NCI-H82 treated with DMSO at 0.1 percent for 48 hours (cell line): ENCODE results near the gene TBCK.
A peak's percentile ranks its signal among the peaks of the same experiment; 100 is the strongest.
"Not testable (repeated sequence)": the region's sequence is repeated elsewhere in the genome, so short reads cannot be mapped to it uniquely, and the experiment has no call there.

Experiments used
- DNase-seq: peaks from one replicate; lab custom pipeline; 2025; ENCODE audit not compliant: unreplicated experiment; lab: John Stamatoyannopoulos, UW

Gene TBCK

DNA sequence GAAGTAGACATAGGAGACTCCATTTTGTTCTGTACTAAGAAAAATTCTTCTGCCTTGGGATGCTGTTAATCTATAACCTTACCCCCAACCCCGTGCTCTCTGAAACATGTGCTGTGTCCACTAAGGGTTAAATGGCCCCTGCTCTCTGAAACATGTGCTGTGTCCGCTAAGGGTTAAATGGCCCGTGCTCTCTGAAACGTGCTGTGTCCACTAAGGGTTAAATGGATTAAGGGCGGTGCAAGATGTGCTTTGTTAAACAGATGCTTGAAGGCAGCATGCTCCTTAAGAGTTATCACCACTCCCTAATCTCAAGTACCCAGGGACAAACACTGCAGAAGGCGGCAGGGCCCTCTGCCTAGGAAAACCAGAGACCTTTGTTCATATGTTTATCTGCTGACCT, 5.8 kb upstream of the TBCK start:
- peak; percentile 1 for DNase-seq

- DNase-seq, result not testable (repeated sequence)
Measured at GRCh38 chr4:106321168-106321567, 5.2 kb upstream of the TBCK start.

- no peak for DNase-seq
Measured at GRCh38 chr4:106320235-106320634, 4.2 kb upstream of the TBCK start.

DNA sequence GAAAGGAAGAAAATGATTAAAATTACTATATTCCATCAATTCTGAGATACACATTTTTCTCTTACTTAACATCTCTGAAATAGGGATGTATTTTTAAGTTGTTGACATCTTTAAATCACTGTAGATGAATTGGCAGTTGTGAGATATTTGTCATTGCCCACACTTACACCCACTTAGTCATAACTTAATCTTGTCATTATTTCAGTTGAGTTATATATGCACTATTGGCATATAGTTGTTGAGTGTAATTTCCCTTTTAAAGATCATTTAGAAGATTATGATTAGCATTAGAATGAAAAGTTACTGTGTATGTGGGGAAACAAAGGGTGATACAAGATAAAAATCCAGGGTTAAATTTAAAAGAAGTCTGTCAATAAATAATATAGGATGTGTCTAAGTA, 2.5 kb upstream of the TBCK start:
- DNase-seq, result no peak

- DNase-seq, result no peak
Measured at GRCh38 chr4:106317815-106318214, 1.8 kb upstream of the TBCK start.

DNA sequence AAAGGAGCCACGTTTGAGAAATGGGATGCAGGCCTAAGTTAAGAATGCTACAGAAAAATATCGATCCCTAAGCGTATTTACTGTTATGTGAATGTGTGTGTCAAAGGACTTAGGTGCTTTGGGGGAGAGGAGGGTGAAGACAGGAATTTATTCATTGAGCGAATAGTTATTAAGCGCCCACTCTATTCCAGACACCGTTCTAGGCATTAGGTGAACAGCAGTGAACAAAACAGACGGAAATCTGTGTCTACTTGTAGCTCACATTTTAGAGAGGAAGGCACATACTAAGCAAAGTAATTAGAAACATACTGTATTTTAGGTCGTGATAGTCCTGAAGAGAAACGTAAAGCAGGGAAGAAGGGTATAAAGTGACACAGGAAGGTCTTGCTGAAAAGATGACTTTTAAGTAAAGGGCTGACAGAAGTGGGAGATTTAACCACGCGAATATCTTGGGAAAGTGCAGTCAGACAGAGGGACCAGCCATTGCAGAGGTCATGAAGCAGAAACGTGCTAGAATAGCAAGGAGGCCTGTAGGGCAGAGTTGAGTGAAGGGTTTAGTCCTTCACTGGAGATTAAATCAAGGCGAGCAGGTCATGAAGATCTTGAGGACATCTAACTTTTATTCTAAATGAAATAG, 882 bp upstream of the TBCK start:
- DNase-seq, result no peak

- no peak for DNase-seq
Measured at GRCh38 chr4:106315476-106315967, 487 bp downstream of the TBCK start.

DNA sequence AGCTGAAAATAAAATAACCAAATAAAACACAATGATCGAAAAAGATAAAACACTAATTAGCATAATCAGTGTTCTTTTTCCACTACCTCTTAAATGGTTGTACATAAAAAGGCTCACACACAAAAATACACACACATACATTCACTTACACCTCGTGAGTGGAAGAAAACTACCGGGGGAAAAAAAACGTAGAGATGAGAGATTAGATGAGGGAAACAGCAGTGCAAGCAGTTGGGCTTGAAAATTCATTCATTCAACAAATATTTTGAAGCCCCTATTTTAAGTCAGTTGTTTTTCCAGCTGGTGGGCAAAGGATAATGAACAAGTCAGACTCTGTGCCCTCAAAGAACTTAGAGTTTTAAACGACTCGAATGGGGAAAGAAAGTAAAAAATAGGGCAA, 1.0 kb downstream of the TBCK start:
- DNase-seq, result no peak

DNA sequence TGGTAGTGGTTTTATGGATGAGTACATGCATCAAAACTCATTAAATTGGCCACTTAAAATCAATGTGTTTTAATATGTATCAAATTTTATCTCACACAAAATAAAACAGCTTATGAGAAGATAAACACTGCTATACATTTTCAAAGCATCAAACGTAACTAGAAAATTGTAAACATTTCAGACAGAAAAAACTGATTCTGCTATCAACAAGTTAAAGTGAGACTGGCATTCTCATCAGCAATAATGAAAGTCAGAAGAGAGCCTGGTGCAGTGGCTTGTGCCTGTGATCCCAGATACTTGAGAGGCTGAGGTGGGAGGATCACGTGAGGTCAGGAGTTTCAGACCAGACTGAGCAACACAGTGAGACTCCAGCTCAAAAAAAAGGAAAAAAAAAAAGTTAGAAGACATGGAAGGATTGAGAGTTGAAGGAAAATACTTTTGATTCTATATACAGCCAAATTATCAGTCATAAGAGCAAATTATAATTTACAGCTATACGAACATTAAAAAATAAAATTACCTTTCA, 2.9 kb downstream of the TBCK start:
- DNase-seq, result no peak

- DNase-seq, result no peak
Measured at GRCh38 chr4:106312377-106312776, 3.6 kb downstream of the TBCK start.

GRCh38 chr4:106306561-106306960, 9.4 kb downstream of the TBCK start:
- no peak for DNase-seq

DNA sequence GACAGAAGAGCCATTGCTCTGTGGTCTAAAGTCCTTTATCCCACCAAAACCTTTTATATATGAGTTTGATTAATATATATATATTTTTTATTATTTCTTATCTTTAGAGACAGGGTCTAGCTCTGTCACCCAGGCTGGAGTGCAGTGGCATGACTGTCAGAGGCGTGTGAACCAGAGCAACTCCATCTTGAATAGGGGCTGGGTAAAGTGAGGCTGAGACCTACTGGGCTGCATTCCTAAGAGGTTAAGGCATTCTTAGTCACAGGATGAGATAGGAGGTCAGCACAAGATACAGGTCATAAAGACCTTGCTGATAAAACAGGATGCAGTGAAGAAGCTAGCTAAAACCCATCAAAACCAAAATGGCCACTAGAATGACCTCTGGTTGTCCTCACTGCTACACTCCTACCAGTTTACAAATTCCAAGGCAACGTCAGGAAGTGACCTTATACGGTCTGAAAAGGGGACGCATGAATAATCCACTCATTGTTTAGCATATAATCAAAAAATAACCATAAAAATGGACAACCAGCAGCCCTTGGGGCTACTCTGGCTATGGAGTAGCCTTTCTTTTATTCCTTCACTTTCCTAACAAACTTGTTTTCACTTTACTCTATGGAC, 10.5 kb downstream of the TBCK start:
- no peak for DNase-seq

DNA sequence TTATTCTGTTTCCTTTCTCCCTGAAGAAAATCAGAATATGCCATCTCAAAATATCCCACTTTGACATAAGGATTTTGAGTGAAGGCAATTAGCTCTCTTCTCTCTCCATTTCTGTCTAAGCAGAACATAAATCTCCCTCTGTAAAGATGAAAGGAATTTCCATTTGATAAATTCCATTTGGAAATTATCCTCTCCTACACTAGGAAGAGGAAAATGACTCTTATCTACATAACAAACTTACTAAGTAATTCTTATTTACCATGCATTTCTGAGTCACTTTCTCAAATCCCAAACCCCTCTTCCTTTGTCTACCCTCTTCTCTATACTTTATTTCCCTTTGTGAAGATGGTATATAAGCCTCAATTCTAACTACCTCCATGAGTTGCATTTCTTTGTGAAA, 11.4 kb downstream of the TBCK start:
- no peak for DNase-seq

DNA sequence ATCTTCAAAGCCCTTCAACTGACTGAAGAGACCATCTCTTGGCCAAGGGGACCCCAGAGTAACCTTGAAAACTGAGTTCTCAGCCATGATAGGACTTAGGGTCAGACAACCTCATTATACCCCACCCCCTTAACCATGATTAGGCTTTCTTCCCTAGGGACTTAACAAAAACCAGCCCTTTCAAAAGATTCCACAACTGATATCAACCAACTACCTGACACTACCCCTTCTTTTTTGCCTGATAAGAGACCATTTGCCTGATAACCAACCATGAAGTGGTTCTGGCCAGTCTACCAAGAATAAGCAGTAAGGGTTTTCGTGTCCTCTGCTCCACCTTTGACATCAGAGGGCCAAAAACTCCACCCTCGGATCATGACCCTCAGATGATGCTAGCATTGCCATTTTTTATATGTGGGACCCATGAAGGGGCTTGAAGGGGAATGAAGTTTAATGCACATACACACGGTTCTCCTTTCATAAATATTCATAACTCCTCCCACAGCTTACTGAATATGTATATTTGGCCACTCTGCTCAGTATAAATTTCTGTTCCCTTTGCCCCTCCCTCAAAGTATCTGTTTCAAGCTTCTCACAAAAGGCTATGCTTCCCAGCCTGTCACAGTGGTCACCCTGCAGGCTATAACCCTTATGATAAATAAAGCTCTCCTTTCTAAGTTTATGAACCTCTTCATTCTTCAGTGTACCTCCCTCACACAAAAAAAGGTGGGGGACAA, 12.3 kb downstream of the TBCK start:
- no peak for DNase-seq

GRCh38 chr4:106302062-106302438, 14.0 kb downstream of the TBCK start:
- no peak for DNase-seq

GRCh38 chr4:106301393-106302061, 14.5 kb downstream of the TBCK start:
- DNase-seq, result no peak

DNA sequence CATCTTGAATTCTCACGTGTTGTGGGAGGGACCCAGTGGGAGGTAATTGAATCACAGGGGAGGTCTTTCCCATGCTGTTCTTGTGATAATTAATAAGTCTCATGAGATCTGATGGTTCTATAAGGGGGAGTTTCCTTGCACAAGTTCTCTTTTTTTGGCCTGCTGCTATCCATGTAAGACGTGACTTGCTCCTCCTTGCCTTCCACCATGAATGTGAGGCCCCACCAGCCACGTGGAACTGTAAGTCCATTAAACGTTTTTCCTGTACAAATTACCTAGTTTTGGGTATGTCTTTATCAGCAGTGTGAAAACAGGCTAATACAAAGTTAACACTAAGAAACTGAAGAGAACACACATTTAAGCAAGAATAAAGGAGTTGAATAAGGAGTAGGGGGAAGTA, 16.0 kb downstream of the TBCK start:
- DNase-seq, result no peak

DNA sequence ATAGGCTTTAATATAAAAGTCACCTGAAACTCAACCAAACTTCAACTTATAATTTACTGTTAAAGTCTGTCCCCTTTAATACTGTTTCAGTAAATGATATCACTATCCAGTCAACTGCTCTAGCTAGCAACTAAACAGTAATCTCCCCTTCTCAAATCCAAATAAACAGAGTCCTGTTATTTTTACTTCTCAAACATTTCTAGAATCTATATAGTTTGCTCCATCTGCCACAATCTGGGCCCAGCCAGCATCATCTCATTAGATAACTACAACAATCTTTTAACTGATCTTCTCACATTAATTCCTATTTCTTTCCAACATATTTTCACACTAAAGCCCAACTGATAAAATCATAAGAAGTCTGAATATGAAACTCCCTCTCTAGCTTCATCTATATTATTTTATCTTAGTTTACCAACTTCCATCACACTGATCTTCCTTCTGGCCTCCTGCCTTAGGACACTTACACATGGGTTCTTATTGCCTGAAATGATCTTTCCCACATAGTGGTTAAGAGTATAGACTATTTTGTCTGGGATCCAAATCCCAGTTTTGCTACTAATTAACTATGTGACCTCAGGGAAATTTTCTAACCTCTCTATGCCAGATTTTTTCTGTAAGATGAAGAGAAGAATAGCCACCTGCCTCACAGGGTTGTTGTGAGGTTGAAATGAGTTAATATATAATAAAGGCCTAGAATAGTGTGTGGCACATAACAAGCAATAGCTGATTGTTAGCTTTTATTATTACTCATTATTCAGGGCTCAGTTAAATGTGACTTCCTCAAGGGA, 18.6 kb downstream of the TBCK start:
- DNase-seq, result no peak

GRCh38 chr4:106294062-106294461, 21.9 kb downstream of the TBCK start:
- DNase-seq, result no peak

DNA sequence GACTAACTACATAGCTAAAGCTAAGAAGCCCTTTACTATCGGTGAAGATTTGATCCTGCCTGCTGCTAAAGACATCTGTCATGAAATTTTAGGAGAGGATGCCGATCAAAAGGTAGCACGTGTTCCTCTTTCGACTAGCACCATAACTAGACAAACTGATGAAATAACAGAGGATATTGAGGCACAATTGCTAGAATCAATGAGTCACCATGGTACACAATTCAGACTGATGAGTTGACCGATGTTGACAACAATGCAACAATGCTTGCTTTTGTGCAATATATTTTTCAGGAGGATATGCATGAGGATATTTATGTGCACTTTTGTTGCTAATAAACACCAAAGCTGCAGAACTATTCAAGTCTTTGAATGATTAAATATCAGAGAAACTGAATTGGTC, 24.3 kb downstream of the TBCK start:
- DNase-seq, result no peak

DNA sequence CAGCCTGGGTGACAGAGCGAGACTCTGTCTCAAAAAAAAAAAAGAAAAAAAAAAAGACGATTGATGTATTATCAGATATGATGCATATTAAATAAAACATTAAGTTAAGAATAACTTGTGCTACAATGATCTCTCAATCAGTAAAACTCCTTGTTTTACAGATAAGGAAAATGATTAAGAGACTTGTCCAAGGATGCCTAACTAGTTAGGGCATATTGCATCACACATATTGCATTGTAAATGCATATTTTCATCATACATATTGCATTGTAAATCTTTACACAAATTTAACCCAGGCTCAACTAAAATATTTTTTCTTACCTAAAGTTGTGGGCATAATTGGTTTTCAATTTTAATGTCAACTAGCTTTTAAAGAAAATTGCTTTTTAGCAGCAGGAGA, 26.3 kb downstream of the TBCK start:
- no peak for DNase-seq
